K562 (cell line): ENCODE results near the gene FBXO10. TPM values are rescaled to one million over a fixed set of nuclear protein-coding genes. Genes with fewer than 3 reads are reported as not detected.

ENCODE experiments used
- ARID4B ChIP-seq: sonication (generic); formaldehyde crosslinking; IDR thresholded peaks from 2 replicates; pipeline ENCODE4 v1.8.0; 2022; ENCODE audit warnings: mild to moderate bottlenecking, missing genetic modification reagents
- CGGBP1 ChIP-seq: fragments of 250-450 bp; sonication (Bioruptor Pico); IDR thresholded peaks from 2 replicates; pipeline ENCODE4 v1.9.0; 2021; ENCODE audit warnings: mild to moderate bottlenecking
- CHD1 ChIP-seq: fragments of 200-600 bp; sonication (generic); IDR thresholded peaks from one replicate; pipeline ENCODE4 v1.6.1; 2012; ENCODE audit warnings: mild to moderate bottlenecking, moderate library complexity, low read length, inconsistent platforms
- E2F3 ChIP-seq: fragments of 250-450 bp; sonication (Bioruptor Pico); IDR thresholded peaks from 2 replicates; pipeline ENCODE4 v1.4.0; 2020; ENCODE audit warnings: mild to moderate bottlenecking
- ETV1 ChIP-seq: fragments of 450-650 bp; conservative IDR thresholded peaks from 2 replicates; pipeline ENCODE4 v1.6.1; 2016; ENCODE audit warnings: missing genetic modification characterization, control low read depth, low read depth, missing compliant biosample characterization
- FIP1L1 ChIP-seq: fragments of 200-400 bp; formaldehyde crosslinking; IDR thresholded peaks from 2 replicates; pipeline ENCODE4 v1.6.1; 2018; ENCODE audit warnings: mild to moderate bottlenecking, low read depth, low read length; ENCODE audit not compliant: poor library complexity, severe bottlenecking
- FOXK1 ChIP-seq: sonication (generic); formaldehyde crosslinking; IDR thresholded peaks from 2 replicates; pipeline ENCODE4 v1.8.0; 2022; ENCODE audit warnings: missing genetic modification reagents, mild to moderate bottlenecking, borderline replicate concordance
- KDM1A ChIP-seq, 2 experiments: fragments of 450-650 bp; IDR thresholded peaks; 2 replicates each; pipeline ENCODE4 v1.6.1; 2016; ENCODE audit warnings: mild to moderate bottlenecking in 2 of 2
- KDM2B ChIP-seq: fragments of 250-450 bp; sonication (Bioruptor Pico); IDR thresholded peaks from 2 replicates; pipeline ENCODE4 v1.8.0; 2021; ENCODE audit warnings: mild to moderate bottlenecking, moderate library complexity
- MTA3 ChIP-seq: fragments of 450-650 bp; formaldehyde crosslinking; IDR thresholded peaks from 2 replicates; pipeline ENCODE4 v1.6.1; 2017; ENCODE audit warnings: mild to moderate bottlenecking, borderline replicate concordance
- NR1H2 ChIP-seq: sonication (generic); formaldehyde crosslinking; IDR thresholded peaks from 2 replicates; pipeline ENCODE4 v1.4.0; 2020; ENCODE audit warnings: mild to moderate bottlenecking, missing genetic modification reagents
- PHB ChIP-seq: fragments of 250-450 bp; sonication (Bioruptor Pico); IDR thresholded peaks from 2 replicates; pipeline ENCODE4 v1.5.0; 2021
- RB1 ChIP-seq: fragments of 450-650 bp; IDR thresholded peaks from 2 replicates; pipeline ENCODE4 v1.6.1; 2017; ENCODE audit warnings: low read depth, mild to moderate bottlenecking
- SMAD3 ChIP-seq: fragments of 450-650 bp; formaldehyde crosslinking; conservative IDR thresholded peaks from 2 replicates; pipeline ENCODE4 v1.4.0; 2020; ENCODE audit warnings: mild to moderate bottlenecking
- SREBF2 ChIP-seq: sonication (generic); formaldehyde crosslinking; IDR thresholded peaks from 2 replicates; pipeline ENCODE4 v1.4.0; 2020; ENCODE audit warnings: mild to moderate bottlenecking, missing genetic modification reagents
- TEAD2 ChIP-seq: fragments of 450-650 bp; IDR thresholded peaks from 2 replicates; pipeline ENCODE4 v1.6.1; 2016; ENCODE audit warnings: missing genetic modification characterization, control low read depth, missing compliant biosample characterization
- ZBTB2 ChIP-seq: fragments of 450-650 bp; IDR thresholded peaks from 2 replicates; pipeline ENCODE4 v1.6.1; 2016; ENCODE audit warnings: antibody characterized with exemption
- ZNF785 ChIP-seq: fragments of 250-450 bp; sonication (Bioruptor Pico); IDR thresholded peaks from 2 replicates; pipeline ENCODE4 v1.4.0; 2020; ENCODE audit warnings: mild to moderate bottlenecking
- polyA plus RNA-seq, 8 experiments: library from polyadenylated mRNA; depleted of rRNA in 4 of 8; stranded (reverse) in 5 of 8; unstranded in 3 of 8; fragments of >200 nt; fragmentation: Nextera tagmentation in 2 of 8; fragmentation: Illumina TruSeq in 1 of 8; extraction: Ambion mirVana in 2 of 8; extraction: Trizol in 1 of 8; gene quantifications; 2 replicates each; pipeline versions ENCODE4 v1.2.1 to v1.2.3, GENCODE V29; 2011 to 2014; ENCODE audit warnings: inconsistent platforms in 1 of 8, missing spikeins in 1 of 8
- total RNA-seq, 7 experiments: library from RNA; depleted of rRNA in 6 of 7; stranded (reverse); fragments of >200 nt in 6 of 7; fragmentation: Illumina TruSeq in 2 of 7; extraction: Trizol in 2 of 7; gene quantifications; 2 replicates each; pipeline versions ENCODE4 v1.2.1 to v1.2.3, GENCODE V29; 2011 to 2021; ENCODE audit warnings: low replicate concordance in 1 of 7
- TF ChIP-seq, protein P1 (sequence below), 2 experiments: fragments of 450-650 bp in 1 of 2; sonication (generic) in 1 of 2; formaldehyde crosslinking; conservative IDR thresholded peaks; 2 replicates each; pipeline versions ENCODE4 v1.4.0 to v1.8.1; 2020 to 2022; ENCODE audit warnings: mild to moderate bottlenecking in 1 of 2, missing genetic modification reagents in 1 of 2
- TF ChIP-seq, protein P2 (sequence below): sonication (generic); formaldehyde crosslinking; IDR thresholded peaks from 2 replicates; pipeline ENCODE4 v1.5.0; 2020; ENCODE audit warnings: missing genetic modification reagents

The FBXO10 gene
- total and polyA plus RNA-seq, 9 of the 15 experiments (the other 6 are each of a cell fraction or from before 2014, with no cell fraction given) = 0.84 to 9.9 (median 6.0) TPM

DNA sequence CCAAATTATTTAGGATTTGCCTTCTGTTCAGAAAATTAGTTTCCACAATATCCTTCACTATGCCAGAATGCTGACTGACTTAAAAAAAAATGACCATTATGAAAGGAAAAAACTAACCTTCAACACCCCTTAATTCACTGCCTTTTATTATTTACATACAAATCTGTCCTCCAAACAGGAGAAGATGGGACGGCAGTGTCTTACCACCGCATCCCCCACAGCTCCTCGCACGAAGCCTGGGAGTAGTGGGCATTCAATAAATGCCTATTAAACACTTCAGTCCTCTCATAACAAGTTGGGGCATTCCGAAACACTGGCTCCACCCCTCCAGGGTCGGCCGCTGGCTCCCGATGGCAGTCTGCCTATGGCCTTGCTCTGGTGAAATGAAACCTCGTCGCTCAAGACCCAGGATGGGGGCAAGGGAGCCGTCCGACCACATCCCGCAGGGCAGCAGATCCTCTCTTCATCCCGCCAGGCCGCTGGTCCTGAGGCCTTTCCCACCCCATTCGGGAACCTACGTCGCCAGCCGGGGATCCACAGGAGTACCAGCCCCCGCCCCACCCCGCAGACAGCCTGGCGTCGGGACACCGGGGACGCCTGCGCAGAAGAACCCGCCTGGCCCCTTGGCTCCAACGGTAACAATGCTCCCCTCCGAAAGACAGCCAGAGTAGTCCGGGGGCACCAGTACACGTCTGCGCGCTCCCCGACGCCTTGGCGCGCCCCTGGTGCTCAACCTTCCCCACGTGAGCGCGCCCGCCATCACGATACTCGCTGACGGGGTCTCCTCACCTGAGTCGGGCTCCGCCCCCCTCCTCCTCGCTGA lies 111.5 kb downstream of the FBXO10 start (continued):
- TF ChIP-seq MTA3 (0 out of 2 replicates have a peak, but pooled peaks have one; percentile 13), KDM2B (CRISPR knock-in tag) (0 out of 2 replicates have a peak, but pooled peaks have one; percentile 30), CHD1 (peak; percentile 90), NR1H2 (CRISPR knock-in tag) (no peak), CGGBP1 (CRISPR knock-in tag) (no peak), PHB (CRISPR knock-in tag) (no peak), SREBF2 (CRISPR knock-in tag) (no peak), FOXK1 (peak; percentile 77; the same call in 1 of the 2 replicates), TEAD2 (tag) (no peak), ETV1 (tag) (0 out of 2 replicates have a peak, but pooled peaks have one; percentile 5), FIP1L1 (peak; percentile 80), SMAD3 (CRISPR knock-in tag) (no peak), ZBTB2 (peak; percentile 73), ARID4B (CRISPR knock-in tag) (peak; percentile 96), RB1 (peak; percentile 73), E2F3 (CRISPR knock-in tag) (0 out of 2 replicates have a peak, but pooled peaks have one; percentile 4), ZNF785 (CRISPR knock-in tag) (no peak), KDM1A (IDR thresholded peaks at IDR 0.05) (no peak)
- TF ChIP-seq, protein P1, sequence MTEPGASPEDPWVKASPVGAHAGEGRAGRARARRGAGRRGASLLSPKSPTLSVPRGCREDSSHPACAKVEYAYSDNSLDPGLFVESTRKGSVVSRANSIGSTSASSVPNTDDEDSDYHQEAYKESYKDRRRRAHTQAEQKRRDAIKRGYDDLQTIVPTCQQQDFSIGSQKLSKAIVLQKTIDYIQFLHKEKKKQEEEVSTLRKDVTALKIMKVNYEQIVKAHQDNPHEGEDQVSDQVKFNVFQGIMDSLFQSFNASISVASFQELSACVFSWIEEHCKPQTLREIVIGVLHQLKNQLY (CRISPR knock-in tag; conservative IDR thresholded peaks at IDR 0.05) = 0 out of 4 replicates have a peak, but pooled peaks of 1 of the 2 experiments have one; percentile 45
- TF ChIP-seq, protein P2, sequence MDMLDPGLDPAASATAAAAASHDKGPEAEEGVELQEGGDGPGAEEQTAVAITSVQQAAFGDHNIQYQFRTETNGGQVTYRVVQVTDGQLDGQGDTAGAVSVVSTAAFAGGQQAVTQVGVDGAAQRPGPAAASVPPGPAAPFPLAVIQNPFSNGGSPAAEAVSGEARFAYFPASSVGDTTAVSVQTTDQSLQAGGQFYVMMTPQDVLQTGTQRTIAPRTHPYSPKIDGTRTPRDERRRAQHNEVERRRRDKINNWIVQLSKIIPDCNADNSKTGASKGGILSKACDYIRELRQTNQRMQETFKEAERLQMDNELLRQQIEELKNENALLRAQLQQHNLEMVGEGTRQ = peak; percentile 48; the same call in 1 of the 2 replicates
